GM12874 (cell line): Measurements from ENCODE around the gene TRIM69.

Source experiments
- TF ChIP-seq, protein P1 (sequence below): IDR thresholded peaks from 2 replicates; pipeline ENCODE4 v1.5.1; 2011; ENCODE audit warnings: low read depth, mild to moderate bottlenecking, control low read depth, low read length, moderate library complexity; ENCODE audit not compliant: insufficient read depth

The TRIM69 gene

DNA sequence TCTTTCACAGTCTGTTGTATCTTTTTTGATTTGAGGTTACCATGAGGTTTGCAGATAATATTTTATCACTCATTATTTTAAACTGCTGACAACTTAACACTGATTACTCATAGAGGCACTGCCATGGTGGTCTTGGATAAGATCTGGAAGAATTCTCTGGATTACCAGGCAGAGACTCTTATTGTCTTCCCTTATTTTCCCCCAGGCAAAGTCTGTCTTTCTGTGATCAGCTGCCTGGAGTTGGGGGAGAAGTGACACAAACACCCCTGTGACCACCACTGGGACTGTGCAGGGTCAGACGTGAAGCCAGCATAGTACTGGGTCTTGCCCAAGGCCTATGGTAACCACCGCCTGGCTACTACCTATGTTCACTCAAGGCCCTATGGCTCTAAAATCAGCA, 29.9 kb upstream of the TRIM69 start:
- TF ChIP-seq, protein P1, sequence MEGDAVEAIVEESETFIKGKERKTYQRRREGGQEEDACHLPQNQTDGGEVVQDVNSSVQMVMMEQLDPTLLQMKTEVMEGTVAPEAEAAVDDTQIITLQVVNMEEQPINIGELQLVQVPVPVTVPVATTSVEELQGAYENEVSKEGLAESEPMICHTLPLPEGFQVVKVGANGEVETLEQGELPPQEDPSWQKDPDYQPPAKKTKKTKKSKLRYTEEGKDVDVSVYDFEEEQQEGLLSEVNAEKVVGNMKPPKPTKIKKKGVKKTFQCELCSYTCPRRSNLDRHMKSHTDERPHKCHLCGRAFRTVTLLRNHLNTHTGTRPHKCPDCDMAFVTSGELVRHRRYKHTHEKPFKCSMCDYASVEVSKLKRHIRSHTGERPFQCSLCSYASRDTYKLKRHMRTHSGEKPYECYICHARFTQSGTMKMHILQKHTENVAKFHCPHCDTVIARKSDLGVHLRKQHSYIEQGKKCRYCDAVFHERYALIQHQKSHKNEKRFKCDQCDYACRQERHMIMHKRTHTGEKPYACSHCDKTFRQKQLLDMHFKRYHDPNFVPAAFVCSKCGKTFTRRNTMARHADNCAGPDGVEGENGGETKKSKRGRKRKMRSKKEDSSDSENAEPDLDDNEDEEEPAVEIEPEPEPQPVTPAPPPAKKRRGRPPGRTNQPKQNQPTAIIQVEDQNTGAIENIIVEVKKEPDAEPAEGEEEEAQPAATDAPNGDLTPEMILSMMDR: no peak

DNA sequence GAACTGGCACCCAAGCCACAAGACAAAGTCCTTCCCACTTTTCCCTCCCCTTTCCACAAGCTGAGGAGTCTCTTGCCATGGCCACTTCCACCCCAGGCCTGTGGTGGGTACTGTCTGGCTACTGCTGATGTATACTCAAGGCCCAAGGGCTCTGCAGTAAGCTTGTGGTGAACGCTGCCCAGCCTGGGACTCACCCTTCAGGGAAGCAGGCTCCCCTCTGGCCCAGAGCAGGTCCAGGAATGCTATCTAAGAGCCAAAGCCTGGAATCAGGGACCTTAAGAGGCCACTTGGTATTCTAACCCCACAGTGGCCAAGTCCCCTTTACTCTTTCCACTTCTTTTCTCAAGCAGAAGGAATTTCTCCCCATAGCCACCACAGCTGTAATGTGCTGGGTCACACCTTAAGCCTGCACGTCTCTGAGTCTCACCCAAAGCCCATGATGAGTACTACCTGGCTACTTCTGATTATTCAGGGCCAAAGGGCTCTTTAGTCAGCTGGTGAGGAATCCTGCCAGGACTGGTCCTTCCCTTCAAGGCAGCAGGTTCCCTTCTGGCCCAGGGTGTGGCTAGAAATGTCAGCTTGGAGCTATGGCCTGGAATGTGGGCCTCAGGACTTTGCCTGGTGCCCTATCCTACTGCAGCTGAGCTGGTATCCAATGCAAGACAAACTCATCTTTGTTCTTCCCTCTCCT, 29.2 kb upstream of the TRIM69 start:
- TF ChIP-seq, protein P1: no peak

DNA sequence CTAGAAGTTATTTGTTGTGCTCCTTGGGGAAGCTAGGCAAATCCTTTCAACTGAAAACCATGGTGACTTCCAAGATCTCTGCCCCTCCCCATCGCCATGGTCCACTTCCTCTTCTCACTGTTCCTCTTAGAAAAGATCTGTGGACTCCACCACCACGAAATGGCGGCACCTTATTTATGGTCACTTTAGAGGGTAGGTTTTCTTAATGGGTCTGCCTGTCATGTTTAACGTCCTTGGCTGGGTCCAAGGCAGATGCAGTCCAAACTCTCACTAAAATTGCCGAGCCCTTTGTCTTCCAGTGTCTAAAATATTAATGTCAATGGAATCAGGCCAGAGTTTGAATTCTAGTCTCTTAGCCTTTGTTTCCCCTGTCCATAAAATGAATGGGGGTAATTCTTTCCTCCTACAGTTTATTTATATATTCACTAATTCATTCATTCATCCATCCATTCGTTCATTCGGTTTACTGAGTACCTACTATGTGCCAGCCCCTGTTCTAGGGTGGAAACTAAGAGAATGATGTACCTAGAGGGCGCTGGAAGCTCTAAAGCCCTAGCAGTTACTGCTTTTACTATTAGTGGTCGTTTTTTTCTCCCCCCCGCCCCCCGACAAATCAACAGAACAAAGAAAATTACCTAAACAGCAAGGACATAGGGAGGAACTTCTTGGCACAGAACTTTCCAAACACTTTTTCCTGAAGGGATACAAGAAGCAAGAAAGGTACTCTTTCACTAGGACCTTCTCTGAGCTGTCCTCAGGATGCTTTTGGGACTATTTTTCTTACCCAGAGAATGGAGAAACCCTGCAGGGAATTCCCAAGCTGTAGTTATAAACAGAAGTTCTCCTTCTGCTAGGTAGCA, 25.9 kb upstream of the TRIM69 start:
- TF ChIP-seq, protein P1: peak; percentile 42

DNA sequence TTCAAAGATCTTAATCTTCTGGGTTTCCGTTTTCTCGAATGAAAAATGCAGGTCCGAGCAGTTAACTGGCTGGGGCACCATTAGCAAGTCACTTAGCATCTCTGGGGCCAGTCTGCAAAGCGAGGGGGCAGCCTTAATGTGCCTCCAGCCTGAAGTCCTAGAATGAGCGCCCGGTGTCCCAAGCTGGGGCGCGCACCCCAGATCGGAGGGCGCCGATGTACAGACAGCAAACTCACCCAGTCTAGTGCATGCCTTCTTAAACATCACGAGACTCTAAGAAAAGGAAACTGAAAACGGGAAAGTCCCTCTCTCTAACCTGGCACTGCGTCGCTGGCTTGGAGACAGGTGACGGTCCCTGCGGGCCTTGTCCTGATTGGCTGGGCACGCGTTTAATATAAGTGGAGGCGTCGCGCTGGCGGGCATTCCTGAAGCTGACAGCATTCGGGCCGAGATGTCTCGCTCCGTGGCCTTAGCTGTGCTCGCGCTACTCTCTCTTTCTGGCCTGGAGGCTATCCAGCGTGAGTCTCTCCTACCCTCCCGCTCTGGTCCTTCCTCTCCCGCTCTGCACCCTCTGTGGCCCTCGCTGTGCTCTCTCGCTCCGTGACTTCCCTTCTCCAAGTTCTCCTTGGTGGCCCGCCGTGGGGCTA, 25.1 kb upstream of the TRIM69 start, which contains the start of the genes B2M and PATL2:
Gene B2M, plus strand, starts transcription at position 422 of the 647 bp plus-strand sequence. Its CDS starts 30 bp downstream, at position 452.
Gene PATL2, minus strand, starts transcription at position 228 of the 647 bp plus-strand sequence. CDS start 34,833 bp downstream, outside the sequence.
- TF ChIP-seq, protein P1: no peak

DNA sequence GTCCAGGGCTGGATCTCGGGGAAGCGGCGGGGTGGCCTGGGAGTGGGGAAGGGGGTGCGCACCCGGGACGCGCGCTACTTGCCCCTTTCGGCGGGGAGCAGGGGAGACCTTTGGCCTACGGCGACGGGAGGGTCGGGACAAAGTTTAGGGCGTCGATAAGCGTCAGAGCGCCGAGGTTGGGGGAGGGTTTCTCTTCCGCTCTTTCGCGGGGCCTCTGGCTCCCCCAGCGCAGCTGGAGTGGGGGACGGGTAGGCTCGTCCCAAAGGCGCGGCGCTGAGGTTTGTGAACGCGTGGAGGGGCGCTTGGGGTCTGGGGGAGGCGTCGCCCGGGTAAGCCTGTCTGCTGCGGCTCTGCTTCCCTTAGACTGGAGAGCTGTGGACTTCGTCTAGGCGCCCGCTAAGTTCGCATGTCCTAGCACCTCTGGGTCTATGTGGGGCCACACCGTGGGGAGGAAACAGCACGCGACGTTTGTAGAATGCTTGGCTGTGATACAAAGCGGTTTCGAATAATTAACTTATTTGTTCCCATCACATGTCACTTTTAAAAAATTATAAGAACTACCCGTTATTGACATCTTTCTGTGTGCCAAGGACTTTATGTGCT, 24.5 kb upstream of the TRIM69 start:
- TF ChIP-seq, protein P1: no peak

DNA sequence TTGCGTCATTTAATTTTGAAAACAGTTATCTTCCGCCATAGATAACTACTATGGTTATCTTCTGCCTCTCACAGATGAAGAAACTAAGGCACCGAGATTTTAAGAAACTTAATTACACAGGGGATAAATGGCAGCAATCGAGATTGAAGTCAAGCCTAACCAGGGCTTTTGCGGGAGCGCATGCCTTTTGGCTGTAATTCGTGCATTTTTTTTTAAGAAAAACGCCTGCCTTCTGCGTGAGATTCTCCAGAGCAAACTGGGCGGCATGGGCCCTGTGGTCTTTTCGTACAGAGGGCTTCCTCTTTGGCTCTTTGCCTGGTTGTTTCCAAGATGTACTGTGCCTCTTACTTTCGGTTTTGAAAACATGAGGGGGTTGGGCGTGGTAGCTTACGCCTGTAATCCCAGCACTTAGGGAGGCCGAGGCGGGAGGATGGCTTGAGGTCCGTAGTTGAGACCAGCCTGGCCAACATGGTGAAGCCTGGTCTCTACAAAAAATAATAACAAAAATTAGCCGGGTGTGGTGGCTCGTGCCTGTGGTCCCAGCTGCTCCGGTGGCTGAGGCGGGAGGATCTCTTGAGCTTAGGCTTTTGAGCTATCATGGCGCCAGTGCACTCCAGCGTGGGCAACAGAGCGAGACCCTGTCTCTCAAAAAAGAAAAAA, 23.9 kb upstream of the TRIM69 start:
- TF ChIP-seq, protein P1: no peak
